ENCODE data around the gene TM4SF4. TPM values are rescaled to one million over a fixed set of nuclear protein-coding genes. Genes with fewer than 3 reads are reported as not detected.

Gene TM4SF4
- total RNA-seq, 4 donors from 2014 or later, result 5.6 TPM; not detected in 3

DNA sequence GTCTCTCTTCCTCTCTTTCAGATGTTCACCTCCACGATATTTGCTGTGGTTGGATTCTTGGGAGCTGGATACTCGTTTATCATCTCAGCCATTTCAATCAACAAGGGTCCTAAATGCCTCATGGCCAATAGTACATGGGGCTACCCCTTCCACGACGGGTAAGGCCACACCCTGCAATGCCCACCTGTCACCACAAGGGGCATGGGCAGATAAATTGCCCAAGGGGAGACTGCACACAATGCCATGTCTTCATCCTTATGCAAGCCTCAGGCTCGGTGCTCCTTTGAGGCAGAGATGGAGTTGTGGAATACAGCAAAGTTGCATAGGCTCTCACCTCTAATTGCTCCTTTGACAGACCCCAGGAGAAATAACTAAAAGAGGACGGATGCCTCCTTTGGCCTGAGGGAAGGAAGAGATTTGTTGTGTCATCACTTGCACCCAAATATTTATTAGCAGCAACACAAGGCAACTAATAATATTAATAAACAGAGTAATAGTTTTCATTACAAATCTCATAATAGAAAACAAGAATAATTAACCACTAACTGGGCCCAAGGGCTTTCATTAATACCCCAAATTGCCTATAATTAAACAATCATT is 13.2 kb downstream of the TM4SF4 start:
- Histone ChIP-seq H3K36me3 (no peaks in the 10 kb centered on the region), H3K27ac (no peak overlapping the region), H3K4me1 (no peaks in the 10 kb centered on the region), H3K27me3 (no peaks in the 10 kb centered on the region), H3K4me3 (no peak overlapping the region), H3K9me3 (no peaks in the 10 kb centered on the region)
- TF ChIP-seq POLR2A (IDR thresholded peaks at IDR 0.05), result no peak
- no peak for TF ChIP-seq CTCF (IDR thresholded peaks at IDR 0.05)
- no peak for DNase-seq
- intact Hi-C loops (cut with DNase I; ENCODE audit: low total_unique reads), result no loop called here

GRCh38 chr3:149489060-149489690 is 14.7 kb downstream of the TM4SF4 start:
- intact Hi-C loops (cut with DNase I; ENCODE audit: low total_unique reads), result no loop called here
- H3K36me3 ChIP-seq, result no peaks in the 10 kb centered on the region
- no peaks in the 10 kb centered on the region for H3K9me3 ChIP-seq
- TF ChIP-seq POLR2A (IDR thresholded peaks at IDR 0.05) (no peak), CTCF (IDR thresholded peaks at IDR 0.05) (peak in 2 of 4 experiments; percentile 9 to 20)
- no peak overlapping the region for H3K4me3 ChIP-seq
- no peaks in the 10 kb centered on the region for H3K4me1 ChIP-seq
- no peaks in the 10 kb centered on the region for H3K27me3 ChIP-seq
- H3K27ac ChIP-seq, result no peak overlapping the region
- DNase-seq, result no peak

DNA sequence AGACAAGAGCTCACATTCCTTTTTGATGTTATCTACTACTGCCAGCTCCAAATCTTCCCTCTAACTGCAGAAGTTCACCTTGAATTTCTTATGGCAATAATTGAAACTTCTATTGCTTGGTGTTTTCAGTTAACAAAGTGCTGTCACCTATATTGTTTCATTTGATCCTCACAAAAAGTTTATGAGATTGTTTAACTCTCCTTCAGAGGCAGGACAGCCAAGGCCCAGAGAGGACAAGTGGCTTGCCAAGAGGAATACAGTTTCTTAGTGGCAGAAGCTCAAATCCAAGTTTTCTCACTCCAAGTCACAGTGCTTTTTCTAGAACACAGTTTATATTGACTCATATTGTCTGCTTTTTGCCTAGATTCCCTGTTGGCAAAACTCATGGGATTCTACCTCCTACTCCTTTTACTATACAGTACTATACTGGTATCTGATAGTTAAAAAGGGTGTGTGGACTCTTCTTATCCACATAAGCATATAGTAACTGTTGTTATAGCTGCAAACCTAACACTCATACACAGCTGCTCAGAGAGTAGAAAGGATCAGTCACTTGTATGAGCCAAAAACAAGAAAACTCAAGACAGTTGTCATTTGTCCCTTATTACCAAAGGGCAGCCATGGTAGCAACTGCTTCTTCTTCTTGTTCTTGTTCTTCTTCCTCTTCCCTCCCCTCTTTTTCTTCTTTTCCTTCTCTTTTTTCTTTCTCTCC is 15.9 kb downstream of the TM4SF4 start:
- H3K36me3 ChIP-seq, result no peaks in the 10 kb centered on the region
- H3K4me1 ChIP-seq, result no peaks in the 10 kb centered on the region
- no peaks in the 10 kb centered on the region for H3K27me3 ChIP-seq
- H3K9me3 ChIP-seq, result no peaks in the 10 kb centered on the region
- intact Hi-C loops (cut with DNase I; ENCODE audit: low total_unique reads), result no loop called here
- no peak for DNase-seq
- TF ChIP-seq CTCF (IDR thresholded peaks at IDR 0.05) (no peak), POLR2A (IDR thresholded peaks at IDR 0.05) (no peak)
- no peak overlapping the region for H3K4me3 ChIP-seq
- no peak overlapping the region for H3K27ac ChIP-seq

- intact Hi-C loops (cut with DNase I; ENCODE audit: low total_unique reads), result no loop called here
- no peaks in the 10 kb centered on the region for H3K27me3 ChIP-seq
Observed at GRCh38 chr3:149493315-149494021, 19.0 kb downstream of the TM4SF4 start.

More at GRCh38 chr3:149493315-149494021, 19.0 kb downstream of the TM4SF4 start:
- H3K4me1 ChIP-seq, result no peaks in the 10 kb centered on the region
- H3K27ac ChIP-seq, result no peak overlapping the region
- H3K4me3 ChIP-seq, result no peak overlapping the region
- H3K36me3 ChIP-seq, result no peaks in the 10 kb centered on the region
- no peaks in the 10 kb centered on the region for H3K9me3 ChIP-seq
- no peak for DNase-seq
- no peak for TF ChIP-seq CTCF (IDR thresholded peaks at IDR 0.05)
- no peak for TF ChIP-seq POLR2A (IDR thresholded peaks at IDR 0.05)
